H1 (cell line): Measurements from ENCODE around the gene MGAT5. TPM values are rescaled to one million over a fixed set of nuclear protein-coding genes. Genes with fewer than 3 reads are reported as not detected.

ENCODE experiments used
- CTCF ChIA-PET: fragments of 300-600 bp; sonication (Branson Sonifier 250); formaldehyde crosslinking; loops from one replicate; lab custom pipeline; 2021; ENCODE audit not compliant: partially characterized antibody; lab: Charles Lee
- POLR2A ChIA-PET: fragments of 300-600 bp; sonication (Branson Sonifier 250); formaldehyde crosslinking; loops from one replicate; lab custom pipeline; 2021; ENCODE audit warnings: inconsistent platforms; ENCODE audit not compliant: partially characterized antibody; lab: Charles Lee
- DNase-seq, 2 experiments: peaks; one replicate each; pipeline versions ENCODE4 v3.0.0 to v3.0.0-alpha.2; 2010 to 2022; ENCODE audit warnings: low spot score in 2 of 2, low read depth in 1 of 2, mixed read lengths in 1 of 2
- FAIRE-seq: peaks from 2 replicates; lab custom pipeline; 2011; peaks lifted over from hg19 to GRCh38; lab: Jason Lieb, UNC
- H2AFZ ChIP-seq: 2 replicates; pipeline ENCODE4 v1.8.1; 2012; ENCODE audit warnings: low read length, inconsistent platforms
- H2AK5ac ChIP-seq: 2 replicates; pipeline ENCODE4 v1.6.1; 2013; ENCODE audit warnings: low read depth, low read length
- H2BK120ac ChIP-seq: replicated peaks from 2 replicates; pipeline ENCODE3; 2013; ENCODE audit warnings: low read depth, low read length, inconsistent platforms
- H2BK12ac ChIP-seq: 2 replicates; pipeline ENCODE4 v1.6.1; 2013; ENCODE audit warnings: low read depth, low read length
- H2BK15ac ChIP-seq: 2 replicates; pipeline ENCODE4 v1.6.1; 2013; ENCODE audit warnings: low read length
- H2BK20ac ChIP-seq: 2 replicates; pipeline ENCODE4 v1.6.1; 2013; ENCODE audit warnings: low read length
- H2BK5ac ChIP-seq: 2 replicates; pipeline ENCODE4 v1.6.1; 2013; ENCODE audit warnings: low read depth, low read length
- H3K14ac ChIP-seq: 2 replicates; pipeline ENCODE4 v1.6.1; 2013; ENCODE audit warnings: inconsistent platforms; ENCODE audit not compliant: insufficient read length
- H3K18ac ChIP-seq: 2 replicates; pipeline ENCODE4 v1.6.1; 2013; ENCODE audit warnings: low read length; ENCODE audit errors: extremely low read depth
- H3K23ac ChIP-seq: 2 replicates; pipeline ENCODE4 v1.6.1; 2013; ENCODE audit warnings: inconsistent platforms; ENCODE audit not compliant: insufficient read length
- H3K23me2 ChIP-seq: 2 replicates; pipeline ENCODE4 v1.6.1; 2013; ENCODE audit warnings: low read depth, low read length
- H3K27ac ChIP-seq: 2 replicates; pipeline ENCODE4 v1.6.1; 2011; ENCODE audit warnings: low read depth, low read length, inconsistent platforms
- H3K27me3 ChIP-seq, 4 experiments: replicated peaks in 1 of 4; 1 replicate in 1 of 4; 2 replicates in 3 of 4; pipeline versions ENCODE4 v1.6.1 to v1.8.1; 2011 to 2013; ENCODE audit warnings: low read length in 3 of 4, mild to moderate bottlenecking in 3 of 4, inconsistent platforms in 2 of 4, mixed read lengths in 2 of 4, moderate library complexity in 1 of 4; ENCODE audit not compliant: control insufficient read depth in 3 of 4, insufficient read depth in 3 of 4; ENCODE audit errors: extremely low read depth in 1 of 4
- H3K36me3 ChIP-seq, 4 experiments: 2 replicates each; pipeline versions ENCODE4 v1.6.1 to v1.8.1; 2011 to 2013; ENCODE audit warnings: mild to moderate bottlenecking in 4 of 4, low read length in 3 of 4, moderate library complexity in 2 of 4, control low read depth in 1 of 4, inconsistent platforms in 1 of 4; ENCODE audit not compliant: insufficient read depth in 4 of 4, control insufficient read depth in 2 of 4
- H3K4ac ChIP-seq: replicated peaks from 2 replicates; pipeline ENCODE3; 2013; ENCODE audit warnings: low read length, low read depth, mixed read lengths, inconsistent platforms; ENCODE audit not compliant: insufficient read length
- H3K4me1 ChIP-seq, 4 experiments: replicated peaks in 1 of 4; 1 replicate in 1 of 4; 2 replicates in 3 of 4; pipeline versions ENCODE4 v1.6.1 to v1.8.1; 2011 to 2013; ENCODE audit warnings: low read length in 3 of 4, inconsistent platforms in 2 of 4, mixed read lengths in 1 of 4; ENCODE audit not compliant: insufficient read depth in 4 of 4, control insufficient read depth in 3 of 4
- H3K4me2 ChIP-seq, 2 experiments: 2 replicates each; pipeline versions ENCODE4 v1.6.1 to v1.8.1; 2011 to 2013; ENCODE audit warnings: low read depth in 2 of 2, low read length in 2 of 2, control low read depth in 1 of 2, inconsistent platforms in 1 of 2, mild to moderate bottlenecking in 1 of 2; ENCODE audit not compliant: insufficient read depth in 1 of 2
- H3K4me3 ChIP-seq, 4 experiments: fragments of 200-600, 300-600 bp in 1 of 4; sonication (generic), shearing (Covaris generic), sonication (Bioruptor Twin) in 1 of 4; 2 replicates each; pipeline versions ENCODE4 v1.5.1 to v1.8.1; 2011 to 2016; ENCODE audit warnings: low read length in 4 of 4, low read depth in 3 of 4, control low read depth in 2 of 4, inconsistent platforms in 2 of 4, mild to moderate bottlenecking in 2 of 4, mixed read lengths in 1 of 4, moderate library complexity in 1 of 4; ENCODE audit not compliant: insufficient read depth in 2 of 4; ENCODE audit errors: extremely low read depth in 1 of 4
- H3K56ac ChIP-seq: replicated peaks from 2 replicates; pipeline ENCODE3; 2013; ENCODE audit warnings: low read depth, mild to moderate bottlenecking, mixed read lengths, low read length, inconsistent platforms; ENCODE audit not compliant: insufficient read length
- H3K79me1 ChIP-seq: 2 replicates; pipeline ENCODE4 v1.6.1; 2013; ENCODE audit warnings: low read depth, low read length, control low read depth
- H3K79me2 ChIP-seq, 2 experiments: 2 replicates each; pipeline versions ENCODE4 v1.6.1 to v1.8.1; 2012 to 2013; ENCODE audit warnings: low read length in 2 of 2, mild to moderate bottlenecking in 2 of 2, inconsistent platforms in 1 of 2; ENCODE audit not compliant: insufficient read depth in 2 of 2, control insufficient read depth in 1 of 2
- H3K9ac ChIP-seq, 4 experiments: replicated peaks in 1 of 4; 1 replicate in 1 of 4; 2 replicates in 3 of 4; pipeline versions ENCODE4 v1.6.1 to v1.8.1; 2011 to 2013; ENCODE audit warnings: low read depth in 3 of 4, low read length in 3 of 4, control low read depth in 2 of 4, mild to moderate bottlenecking in 2 of 4, moderate library complexity in 2 of 4, inconsistent platforms in 1 of 4; ENCODE audit errors: extremely low read depth in 1 of 4
- H3K9me3 ChIP-seq, 2 experiments: 2 replicates each; pipeline versions ENCODE4 v1.6.1 to v1.8.1; 2012 to 2013; ENCODE audit warnings: mild to moderate bottlenecking in 2 of 2, moderate library complexity in 2 of 2, control low read depth in 1 of 2, inconsistent platforms in 1 of 2, low read depth in 1 of 2, low read length in 1 of 2, mixed read lengths in 1 of 2; ENCODE audit not compliant: insufficient read depth in 2 of 2
- H4K20me1 ChIP-seq, 2 experiments: replicated peaks in 1 of 2; 2 replicates each; pipeline versions ENCODE3 to v1.8.1; 2011 to 2013; ENCODE audit warnings: inconsistent platforms in 2 of 2, low read length in 2 of 2, mild to moderate bottlenecking in 1 of 2; ENCODE audit not compliant: insufficient read depth in 2 of 2, control insufficient read depth in 1 of 2
- H4K5ac ChIP-seq: 2 replicates; pipeline ENCODE4 v1.6.1; 2013; ENCODE audit warnings: low read length, low read depth, mixed read lengths, inconsistent platforms; ENCODE audit not compliant: insufficient read length
- H4K8ac ChIP-seq: 2 replicates; pipeline ENCODE4 v1.8.0; 2013; ENCODE audit warnings: mild to moderate bottlenecking, moderate library complexity, low read length, inconsistent platforms; ENCODE audit not compliant: insufficient read depth; ENCODE audit errors: extremely low read depth
- H4K91ac ChIP-seq: replicated peaks from 2 replicates; pipeline ENCODE3; 2013; ENCODE audit warnings: low read length, mixed read lengths, inconsistent platforms; ENCODE audit not compliant: insufficient read length
- BRCA1 ChIP-seq: IDR thresholded peaks from 2 replicates; pipeline ENCODE4 v1.6.1; 2012; ENCODE audit warnings: low read depth, low read length, improper control_type of control experiment
- CHD2 ChIP-seq: IDR thresholded peaks from 2 replicates; pipeline ENCODE4 v1.6.1; 2012; ENCODE audit warnings: low read length, improper control_type of control experiment
- E2F6 ChIP-seq: IDR thresholded peaks from 2 replicates; pipeline ENCODE4 v1.6.1; 2012; ENCODE audit warnings: inconsistent platforms
- JUN ChIP-seq: IDR thresholded peaks from 2 replicates; pipeline ENCODE4 v1.6.1; 2011; ENCODE audit warnings: low read depth, mild to moderate bottlenecking, improper control_type of control experiment, low read length
- KDM5A ChIP-seq: fragments of 200-600 bp; IDR thresholded peaks from 2 replicates; pipeline ENCODE4 v1.7.1; 2012; ENCODE audit warnings: mild to moderate bottlenecking, low read length, inconsistent platforms, mixed read lengths
- MAFK ChIP-seq: IDR thresholded peaks from 2 replicates; pipeline ENCODE4 v1.6.1; 2012; ENCODE audit warnings: low read depth, mild to moderate bottlenecking, improper control_type of control experiment, low read length
- MAX ChIP-seq: IDR thresholded peaks from 2 replicates; pipeline ENCODE4 v1.6.1; 2012; ENCODE audit warnings: inconsistent platforms
- NANOG ChIP-seq: IDR thresholded peaks from 2 replicates; pipeline ENCODE4 v1.6.1; 2011; ENCODE audit warnings: low read length, low read depth, mild to moderate bottlenecking, inconsistent platforms; ENCODE audit not compliant: insufficient read depth, poor library complexity, severe bottlenecking
- POLR2A ChIP-seq, 2 experiments: IDR thresholded peaks; 1 replicate in 1 of 2; 2 replicates in 1 of 2; pipeline ENCODE4 v1.6.1; 2011; ENCODE audit warnings: low read depth in 2 of 2, low read length in 2 of 2, mild to moderate bottlenecking in 2 of 2; ENCODE audit errors: control extremely low read depth in 1 of 2
- SUZ12 ChIP-seq: fragments of 200-600 bp; sonication (generic); IDR thresholded peaks from 2 replicates; pipeline ENCODE4 v1.6.1; 2012; ENCODE audit warnings: mild to moderate bottlenecking, inconsistent platforms, low read length, moderate library complexity, mixed read lengths
- YY1 ChIP-seq: IDR thresholded peaks from 2 replicates; pipeline ENCODE4 v1.6.1; 2011; ENCODE audit warnings: low read depth, mild to moderate bottlenecking, low read length
- WGBS, 2 experiments: shearing (Covaris generic) in 1 of 2; methylation state at CpG; one replicate each; pipeline versions ENCODE4 v1.1.6 to v1.1.7; 2013 to 2015; ENCODE audit warnings: low lambda C conversion rate in 2 of 2, mixed read lengths in 2 of 2, inconsistent platforms in 1 of 2, low coverage in 1 of 2, missing lambda C conversion rate in 1 of 2; ENCODE audit not compliant: insufficient replicate concordance in 2 of 2, insufficient coverage in 1 of 2, insufficient read length in 1 of 2; ENCODE audit errors: extremely low coverage in 1 of 2, missing lambda C conversion rate in 1 of 2; 5-methylcytosine and 5-hydroxymethylcytosine counted together
- polyA plus RNA-seq, 7 experiments: library from polyadenylated mRNA; depleted of rRNA in 3 of 7; stranded (reverse) in 5 of 7; unstranded in 2 of 7; fragments of >200 nt in 5 of 7; fragments of 200-250 nt in 2 of 7; gene quantifications; 1 replicate in 5 of 7; 2 replicates in 1 of 7; 4 replicates in 1 of 7; pipeline versions ENCODE4 v1.2.1 to v1.2.3, GENCODE V29; 2011 to 2013; ENCODE audit warnings: missing spikeins in 2 of 7, mixed read lengths in 2 of 7
- total RNA-seq: library from RNA; stranded (reverse); fragmentation: NEBNext Ultra II Directional; extraction: Animal tissue kit (Norgen Biotek cat#: 25700); gene quantifications from 2 replicates; pipeline ENCODE4 v1.2.1, GENCODE V29; 2021

MGAT5 gene
- total and polyA plus RNA-seq, 2 of the 8 experiments (the other 6 are each of a cell fraction or from before 2014, with no cell fraction given): 11.2 to 49.2 TPM

- H3K27me3 ChIP-seq: no peaks in the 10 kb centered on the region
- no peak for DNase-seq
- WGBS, 2 experiments: 88% methylated on average over 10 of the region's 10 CpGs; no CpG with 5 or more reads in 1 of the 2 experiments
- no peak overlapping the region for H3K23ac ChIP-seq
- H4K8ac ChIP-seq: no peak overlapping the region
- no peak overlapping the region for H3K4ac ChIP-seq
- no peaks in the 10 kb centered on the region for H4K20me1 ChIP-seq
- H4K5ac ChIP-seq: no peak overlapping the region
- H3K14ac ChIP-seq: no peak overlapping the region
- H3K9ac ChIP-seq: no peak overlapping the region
- H2BK15ac ChIP-seq: no peak overlapping the region
- no peak overlapping the region for H2BK12ac ChIP-seq
- H2AK5ac ChIP-seq: no peak overlapping the region
- no peaks in the 10 kb centered on the region for H3K23me2 ChIP-seq
- H4K91ac ChIP-seq: no peak overlapping the region
- H3K4me2 ChIP-seq: no peak overlapping the region
- H3K4me1 ChIP-seq: no peaks in the 10 kb centered on the region; a peak in 2 of 7 replicates
- no peak overlapping the region for H3K56ac ChIP-seq
- CTCF ChIA-PET: interaction anchor here (0.6 to 5.9 kb wide), 6 partner anchors 14 to 1256 kb away, joined by 3 to 34 read pairs (median 6); no protein-coding TSS in a partner anchor
- no peak overlapping the region for H3K27ac ChIP-seq
- no peak overlapping the region for H2AFZ ChIP-seq
- no peak for FAIRE-seq
- no peak overlapping the region for H2BK5ac ChIP-seq
- H3K36me3 ChIP-seq: no peaks in the 10 kb centered on the region; a peak in 2 of 8 replicates
- no peaks in the 10 kb centered on the region for H3K79me1 ChIP-seq
- H3K9me3 ChIP-seq: no peaks in the 10 kb centered on the region
- no peak overlapping the region for H2BK120ac ChIP-seq
- H3K4me3 ChIP-seq: no peak overlapping the region
- no peaks in the 10 kb centered on the region for H3K79me2 ChIP-seq
- H3K18ac ChIP-seq: no peak overlapping the region
- H2BK20ac ChIP-seq: no peak overlapping the region
- POLR2A ChIA-PET: no interaction called here
- TF ChIP-seq NANOG (no peak), MAX (no peak), CHD2 (no peak), SUZ12 (no peak), E2F6 (no peak), JUN (no peak), MAFK (no peak), BRCA1 (no peak), YY1 (no peak), KDM5A (no peak), POLR2A (IDR thresholded peaks at IDR 0.05; ENCODE audit: control extremely low read depth in 1 of 2, low read depth in 2 of 2, low read length in 2 of 2) (no peak)
These were observed 200.1 kb downstream of the MGAT5 start for GRCh38 chr2:134453973-134454372.
